ENCODE data around the gene C1orf198.
"Not testable (repeated sequence)": the region's sequence is repeated elsewhere in the genome, so short reads cannot be mapped to it uniquely, and the experiment has no call there.

C1orf198 gene

GRCh38 chr1:230860617-230861384 lies 7.5 kb downstream of the C1orf198 start:
- DNase-seq (ENCODE audit: low read depth), result no peak

GRCh38 chr1:230858918-230859729 lies 9.2 kb downstream of the C1orf198 start:
- DNase-seq (ENCODE audit: low read depth), result no peak

GRCh38 chr1:230858236-230858820 lies 10.0 kb downstream of the C1orf198 start:
- DNase-seq (ENCODE audit: low read depth), result no peak

- no peak for DNase-seq (ENCODE audit: low read depth)
Measured at GRCh38 chr1:230857822-230858221, 10.5 kb downstream of the C1orf198 start.

GRCh38 chr1:230857077-230857476 lies 11.2 kb downstream of the C1orf198 start:
- DNase-seq (ENCODE audit: low read depth), result no peak

- no peak for DNase-seq (ENCODE audit: low read depth)
Measured at GRCh38 chr1:230855886-230856285, 12.4 kb downstream of the C1orf198 start.

- no peak for DNase-seq (ENCODE audit: low read depth)
Measured at GRCh38 chr1:230854423-230854822, 13.9 kb downstream of the C1orf198 start.

- no peak for DNase-seq (ENCODE audit: low read depth)
Measured at GRCh38 chr1:230853731-230854130, 14.6 kb downstream of the C1orf198 start.

GRCh38 chr1:230852959-230853358 lies 15.4 kb downstream of the C1orf198 start:
- no peak for DNase-seq (ENCODE audit: low read depth)

GRCh38 chr1:230851291-230851691 lies 17.0 kb downstream of the C1orf198 start:
- no peak for DNase-seq (ENCODE audit: low read depth)

- no peak for DNase-seq (ENCODE audit: low read depth)
Measured at GRCh38 chr1:230850547-230850946, 17.8 kb downstream of the C1orf198 start.

GRCh38 chr1:230849451-230850224 lies 18.7 kb downstream of the C1orf198 start:
- DNase-seq (ENCODE audit: low read depth), result no peak

GRCh38 chr1:230848235-230848634 lies 20.1 kb downstream of the C1orf198 start:
- no peak for DNase-seq (ENCODE audit: low read depth)

- DNase-seq (ENCODE audit: low read depth), result not testable (repeated sequence)
Measured at GRCh38 chr1:230845184-230845583, 23.1 kb downstream of the C1orf198 start.

GRCh38 chr1:230844561-230844960 lies 23.8 kb downstream of the C1orf198 start:
- DNase-seq (ENCODE audit: low read depth), result no peak

GRCh38 chr1:230843503-230844309 lies 24.6 kb downstream of the C1orf198 start:
- DNase-seq (ENCODE audit: low read depth), result no peak

- DNase-seq (ENCODE audit: low read depth), result no peak
Measured at GRCh38 chr1:230842801-230843200, 25.5 kb downstream of the C1orf198 start.

GRCh38 chr1:230839173-230839572 lies 29.1 kb downstream of the C1orf198 start:
- no peak for DNase-seq (ENCODE audit: low read depth)

GRCh38 chr1:230836793-230837192 lies 31.5 kb downstream of the C1orf198 start:
- no peak for DNase-seq (ENCODE audit: low read depth)

- DNase-seq (ENCODE audit: low read depth), result no peak
Measured at GRCh38 chr1:230836347-230836746, 32.0 kb downstream of the C1orf198 start.

- DNase-seq (ENCODE audit: low read depth), result no peak
Measured at GRCh38 chr1:230834292-230834691, 34.0 kb downstream of the C1orf198 start.
